HTERT RPE-1 (cell line): ENCODE results near the gene PTAR1.

Experiments
- in situ Hi-C: fragments of 300-500 bp; cut with MboI; formaldehyde crosslinking; loops from 4 replicates; pipeline ENCODE4 v1.14.3; 2020; ENCODE audit warnings: low sequenced_read_pairs

PTAR1 gene

GRCh38 chr9:69753830-69754229 lies 6.0 kb downstream of the PTAR1 start:
- in situ Hi-C loops: no loop called here

- in situ Hi-C loops: no loop called here
These were observed 9.7 kb downstream of the PTAR1 start for GRCh38 chr9:69750085-69750484.

GRCh38 chr9:69748304-69748703 lies 11.5 kb downstream of the PTAR1 start:
- in situ Hi-C loops: no loop called here

GRCh38 chr9:69746859-69747560 lies 12.8 kb downstream of the PTAR1 start:
- in situ Hi-C loops: no loop called here

GRCh38 chr9:69745716-69746437 lies 13.9 kb downstream of the PTAR1 start:
- in situ Hi-C loops: no loop called here

GRCh38 chr9:69744688-69745380 lies 15.0 kb downstream of the PTAR1 start:
- in situ Hi-C loops: no loop called here

GRCh38 chr9:69743930-69744329 lies 15.9 kb downstream of the PTAR1 start:
- in situ Hi-C loops: no loop called here

GRCh38 chr9:69740872-69741505 lies 18.8 kb downstream of the PTAR1 start:
- in situ Hi-C loops: no loop called here

- in situ Hi-C loops: no loop called here
These were observed 28.5 kb downstream of the PTAR1 start for GRCh38 chr9:69731348-69731747.

GRCh38 chr9:69719983-69720382 lies 39.8 kb downstream of the PTAR1 start:
- in situ Hi-C loops: no loop called here

GRCh38 chr9:69719367-69719766 lies 40.4 kb downstream of the PTAR1 start:
- in situ Hi-C loops: no loop called here

- in situ Hi-C loops: no loop called here
These were observed 41.6 kb downstream of the PTAR1 start for GRCh38 chr9:69718218-69718617.

- in situ Hi-C loops: no loop called here
These were observed 44.0 kb downstream of the PTAR1 start for GRCh38 chr9:69715825-69716224.

- in situ Hi-C loops: no loop called here
These were observed 44.7 kb downstream of the PTAR1 start for GRCh38 chr9:69715096-69715495.

- in situ Hi-C loops: no loop called here
These were observed 62.3 kb downstream of the PTAR1 start for GRCh38 chr9:69697475-69697874.

GRCh38 chr9:69696802-69697201 lies 63.0 kb downstream of the PTAR1 start:
- in situ Hi-C loops: no loop called here

GRCh38 chr9:69689991-69690538 lies 69.7 kb downstream of the PTAR1 start:
- in situ Hi-C loops: no loop called here

- in situ Hi-C loops: no loop called here
These were observed 75.9 kb downstream of the PTAR1 start for GRCh38 chr9:69683927-69684326.

- in situ Hi-C loops: no loop called here
These were observed 80.8 kb downstream of the PTAR1 start for GRCh38 chr9:69678843-69679538.

GRCh38 chr9:69677931-69678330 lies 81.9 kb downstream of the PTAR1 start:
- in situ Hi-C loops: no loop called here

GRCh38 chr9:69675563-69675962 lies 84.2 kb downstream of the PTAR1 start:
- in situ Hi-C loops: no loop called here
